ENCODE measurements around the gene RNPEP.
"Not testable (repeated sequence)": the region's sequence is repeated elsewhere in the genome, so short reads cannot be mapped to it uniquely, and the experiment has no call there.

The RNPEP gene, protein sequence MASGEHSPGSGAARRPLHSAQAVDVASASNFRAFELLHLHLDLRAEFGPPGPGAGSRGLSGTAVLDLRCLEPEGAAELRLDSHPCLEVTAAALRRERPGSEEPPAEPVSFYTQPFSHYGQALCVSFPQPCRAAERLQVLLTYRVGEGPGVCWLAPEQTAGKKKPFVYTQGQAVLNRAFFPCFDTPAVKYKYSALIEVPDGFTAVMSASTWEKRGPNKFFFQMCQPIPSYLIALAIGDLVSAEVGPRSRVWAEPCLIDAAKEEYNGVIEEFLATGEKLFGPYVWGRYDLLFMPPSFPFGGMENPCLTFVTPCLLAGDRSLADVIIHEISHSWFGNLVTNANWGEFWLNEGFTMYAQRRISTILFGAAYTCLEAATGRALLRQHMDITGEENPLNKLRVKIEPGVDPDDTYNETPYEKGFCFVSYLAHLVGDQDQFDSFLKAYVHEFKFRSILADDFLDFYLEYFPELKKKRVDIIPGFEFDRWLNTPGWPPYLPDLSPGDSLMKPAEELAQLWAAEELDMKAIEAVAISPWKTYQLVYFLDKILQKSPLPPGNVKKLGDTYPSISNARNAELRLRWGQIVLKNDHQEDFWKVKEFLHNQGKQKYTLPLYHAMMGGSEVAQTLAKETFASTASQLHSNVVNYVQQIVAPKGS

DNA sequence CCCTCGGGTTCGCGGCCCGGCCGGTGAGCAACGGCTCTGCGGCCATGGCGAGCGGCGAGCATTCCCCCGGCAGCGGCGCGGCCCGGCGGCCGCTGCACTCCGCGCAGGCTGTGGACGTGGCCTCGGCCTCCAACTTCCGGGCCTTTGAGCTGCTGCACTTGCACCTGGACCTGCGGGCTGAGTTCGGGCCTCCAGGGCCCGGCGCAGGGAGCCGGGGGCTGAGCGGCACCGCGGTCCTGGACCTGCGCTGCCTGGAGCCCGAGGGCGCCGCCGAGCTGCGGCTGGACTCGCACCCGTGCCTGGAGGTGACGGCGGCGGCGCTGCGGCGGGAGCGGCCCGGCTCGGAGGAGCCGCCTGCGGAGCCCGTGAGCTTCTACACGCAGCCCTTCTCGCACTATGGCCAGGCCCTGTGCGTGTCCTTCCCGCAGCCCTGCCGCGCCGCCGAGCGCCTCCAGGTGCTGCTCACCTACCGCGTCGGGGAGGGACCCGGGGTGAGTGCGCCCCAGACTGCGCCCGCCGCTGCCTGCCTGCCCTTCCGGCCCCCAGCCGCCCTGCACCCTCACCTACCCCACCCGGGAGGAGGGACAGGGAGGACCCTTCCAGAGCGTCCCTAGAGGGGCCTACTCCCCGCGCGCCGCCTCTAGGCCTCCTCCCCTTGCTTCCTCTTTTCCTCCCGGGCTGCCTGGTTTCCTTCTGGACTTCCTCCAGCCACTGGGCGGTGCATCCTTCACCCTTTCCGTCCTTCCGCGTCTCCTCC lies at the start of gene RNPEP:
Gene RNPEP (plus strand): TSS at position 26 of the 757 bp plus-strand sequence. CDS start 19 bp downstream, at position 45.
- peak; percentile 8 to 45 (median 31) for DNase-seq

DNA sequence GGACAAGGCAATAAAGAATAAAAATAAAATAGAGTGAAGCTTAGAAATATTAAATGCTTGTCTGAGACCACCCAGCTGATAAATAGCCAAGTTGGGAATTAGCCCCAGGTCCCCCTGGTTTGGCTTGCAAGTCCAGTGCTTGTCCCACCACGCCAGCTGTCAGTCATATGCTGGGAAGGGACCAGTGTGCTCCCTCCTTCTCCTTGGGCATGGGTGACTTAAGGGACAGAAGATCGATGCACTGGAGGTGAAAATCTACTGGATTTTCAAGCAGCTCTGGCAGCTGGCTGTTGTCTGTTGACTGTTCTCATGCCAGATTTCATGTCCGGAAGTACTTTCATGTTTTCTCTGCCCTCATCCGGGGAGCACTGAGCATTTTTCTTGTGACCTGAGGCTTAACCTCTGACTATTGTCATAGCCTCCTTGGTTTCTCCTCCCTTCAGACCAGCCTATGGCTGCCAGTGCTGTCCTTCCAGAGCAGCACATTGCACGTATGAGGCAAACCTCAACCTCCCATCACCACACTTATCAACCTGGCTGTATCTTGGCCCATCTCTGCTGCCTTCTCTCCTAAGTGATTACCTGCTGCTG lies 48.5 kb upstream of the RNPEP start:
- no peak for DNase-seq

DNA sequence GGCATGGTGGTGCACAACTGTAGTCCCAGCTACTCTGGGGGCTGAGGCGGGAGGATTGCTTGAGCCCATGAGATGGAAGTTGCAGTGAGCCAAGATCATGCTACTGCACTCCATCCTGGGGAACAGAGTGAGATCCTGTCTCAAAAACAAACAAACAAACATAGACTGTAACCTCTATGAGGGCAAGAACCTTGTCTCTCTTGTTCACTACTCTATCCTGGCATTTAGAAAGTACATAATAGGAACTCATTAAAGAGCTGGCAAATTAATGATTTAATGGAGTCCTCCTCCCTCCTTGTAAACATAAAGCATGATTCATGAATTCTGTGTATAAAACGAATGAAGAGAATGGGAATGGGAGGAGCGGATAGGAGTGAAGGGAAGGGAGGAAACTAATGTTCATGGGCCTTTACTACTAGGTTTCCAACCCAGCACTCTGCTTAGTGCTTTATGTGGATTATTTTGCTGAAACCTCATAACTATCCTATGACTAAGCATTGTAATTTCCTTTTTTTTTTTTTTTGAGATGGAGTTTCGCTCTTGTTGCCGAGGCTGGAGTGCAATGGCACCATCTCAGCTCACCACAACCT lies 44.7 kb upstream of the RNPEP start:
- DNase-seq, result no peak

DNA sequence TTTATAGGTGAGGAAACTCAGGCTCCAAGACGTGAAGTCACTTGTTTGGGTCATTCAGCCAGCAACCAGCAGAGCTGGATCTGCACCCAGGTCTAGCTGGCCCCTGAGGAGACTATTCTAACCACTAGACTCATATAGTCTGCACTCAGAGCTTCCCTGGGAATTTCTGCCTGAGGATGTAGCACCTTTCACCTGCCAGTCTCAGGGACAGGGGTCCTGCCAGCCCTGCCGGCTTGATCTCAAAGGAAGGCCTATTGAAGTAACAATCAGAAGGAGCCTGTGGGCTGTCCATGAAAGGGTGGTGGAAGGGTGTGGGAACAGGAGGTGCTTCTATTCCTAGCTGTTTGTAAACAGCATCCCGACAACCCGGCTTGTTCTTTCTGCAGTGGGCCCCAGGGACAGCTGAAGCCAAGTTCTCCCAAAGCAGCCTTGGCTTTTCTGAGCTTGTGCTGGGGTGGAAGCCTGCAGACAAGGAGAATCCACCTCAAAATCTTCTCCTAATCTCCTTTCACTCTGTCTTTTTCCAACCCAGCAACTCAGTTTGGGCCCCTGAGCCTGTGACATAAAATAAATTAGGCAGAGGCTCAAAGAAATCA lies 43.9 kb upstream of the RNPEP start:
- no peak for DNase-seq

DNA sequence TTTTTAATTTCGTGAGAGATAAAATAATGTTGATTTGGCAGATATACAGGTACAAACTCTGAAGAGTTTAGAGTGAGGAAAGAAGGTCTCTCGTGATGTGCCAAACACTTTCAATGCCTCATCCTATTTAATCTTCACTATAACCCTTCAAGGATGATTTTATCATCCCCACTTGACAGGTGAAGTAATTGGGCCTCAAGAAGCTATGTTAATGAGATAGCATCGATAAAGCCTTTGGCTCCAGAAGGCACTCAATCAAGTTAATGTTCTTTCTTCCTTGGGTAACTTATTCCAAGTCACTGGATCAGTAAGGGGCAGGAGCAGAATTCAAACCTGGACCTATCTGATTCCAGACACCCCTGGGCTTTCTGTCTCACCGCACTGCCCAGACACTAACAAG lies 43.3 kb upstream of the RNPEP start:
- no peak for DNase-seq

DNA sequence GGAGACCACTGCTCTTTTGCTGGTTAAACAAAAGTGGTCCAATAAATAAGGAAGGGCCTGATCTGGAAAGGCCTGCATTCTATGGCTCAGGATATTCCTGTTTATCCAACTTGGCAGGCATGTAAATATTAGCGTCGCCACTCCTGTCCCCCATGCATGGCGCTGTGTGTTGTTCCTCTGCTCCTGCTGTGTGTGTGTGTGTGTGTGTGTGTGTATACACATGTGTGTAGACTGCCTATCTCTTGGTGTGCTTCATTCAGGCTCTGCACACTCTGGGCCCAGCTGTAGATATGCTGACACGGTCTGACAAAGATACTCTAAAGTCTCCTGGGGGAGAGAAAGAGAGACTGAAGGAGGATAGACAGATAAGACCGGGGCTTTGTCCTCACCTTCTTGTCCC lies 42.9 kb upstream of the RNPEP start:
- no peak for DNase-seq

DNA sequence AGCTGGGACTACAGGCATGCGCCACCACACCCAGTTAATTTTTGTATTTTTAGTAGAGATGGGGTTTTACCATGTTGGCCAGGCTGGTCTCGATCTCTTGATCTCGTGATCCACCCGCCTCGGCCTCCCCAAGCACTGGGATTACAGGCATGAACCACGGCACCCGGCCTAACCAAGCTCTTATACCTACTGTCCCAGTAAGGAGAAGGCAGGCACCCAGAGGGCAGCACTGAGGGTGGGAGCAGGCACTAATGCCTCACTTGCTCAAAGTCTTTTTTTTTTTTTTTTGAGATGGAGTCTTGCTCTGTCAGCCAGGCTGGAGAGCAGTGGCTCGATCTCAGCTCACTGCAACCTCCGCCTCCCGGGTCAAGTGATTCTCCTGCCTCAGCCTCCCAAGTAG lies 42.1 kb upstream of the RNPEP start:
- DNase-seq, result not testable (repeated sequence)

DNA sequence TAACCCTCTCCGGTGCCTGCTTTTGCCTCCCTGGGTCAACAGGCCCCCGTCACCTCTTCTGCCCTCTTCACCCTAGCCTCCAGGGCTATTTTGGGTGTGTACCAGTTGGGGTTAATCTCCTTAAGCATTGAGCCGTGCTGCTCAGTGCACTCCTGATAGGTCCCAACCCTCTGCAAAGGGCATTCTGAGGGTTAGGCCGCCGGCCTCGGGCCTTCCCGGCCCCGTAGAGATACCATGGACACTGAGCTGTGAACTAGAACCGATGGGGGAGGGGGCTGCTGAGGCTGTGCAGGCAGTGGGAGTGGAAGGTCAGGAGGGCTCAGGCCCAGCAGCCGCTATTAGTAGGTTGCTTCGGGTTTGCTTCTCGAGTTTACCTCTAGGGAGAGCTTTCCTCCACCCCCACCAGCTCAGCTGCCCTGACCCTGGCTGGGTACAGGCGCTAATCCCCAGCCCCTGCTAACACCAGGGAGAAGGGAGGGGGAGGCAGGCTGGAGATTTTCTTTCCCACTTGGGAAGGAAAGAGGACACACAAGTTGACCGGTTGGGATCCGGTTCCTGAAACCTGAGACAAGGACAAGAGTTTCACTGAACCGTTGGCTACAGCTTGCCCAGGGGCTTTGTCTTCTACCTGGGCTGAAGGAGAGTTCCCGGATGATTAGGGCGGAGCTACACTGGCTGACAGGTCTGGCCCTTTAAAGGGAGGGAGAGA lies 40.9 kb upstream of the RNPEP start:
- DNase-seq, result no peak

DNA sequence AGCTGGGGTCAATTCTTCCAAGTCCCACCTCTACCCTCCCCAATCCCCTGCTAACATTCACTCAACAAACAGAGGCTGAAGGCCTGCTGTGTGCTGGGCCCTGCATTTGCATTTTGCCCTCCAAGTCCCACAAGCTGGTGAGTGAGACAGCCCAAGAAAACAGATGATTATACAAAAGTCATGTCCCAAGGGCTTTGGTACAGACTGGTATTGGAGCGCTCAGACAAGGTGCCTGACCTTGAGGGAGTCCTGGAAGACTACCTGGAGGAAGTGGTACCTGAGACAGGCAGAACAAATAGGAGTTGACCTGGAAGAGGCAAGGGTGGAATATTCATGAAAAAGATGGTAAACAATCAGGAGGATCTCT lies 40.3 kb upstream of the RNPEP start:
- no peak for DNase-seq

DNA sequence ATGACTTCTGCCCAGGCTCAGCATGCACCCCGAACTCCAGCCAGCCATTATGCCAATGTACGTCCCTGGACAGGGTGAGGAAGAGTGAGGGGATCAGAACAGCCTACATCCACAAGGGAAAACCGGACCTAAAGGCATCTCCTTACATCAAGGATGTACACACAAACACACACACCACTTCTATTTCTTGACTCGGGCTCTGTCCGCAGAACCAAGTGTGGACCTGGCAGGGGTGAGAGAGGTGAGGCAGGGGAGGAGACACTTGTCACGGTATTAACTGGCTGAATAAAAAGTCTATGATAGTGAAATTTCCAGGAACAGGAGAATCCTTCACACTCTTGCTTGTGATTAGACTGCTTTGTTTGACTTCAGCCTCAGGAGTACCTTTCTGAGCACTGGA lies 38.4 kb upstream of the RNPEP start:
- DNase-seq, result no peak

DNA sequence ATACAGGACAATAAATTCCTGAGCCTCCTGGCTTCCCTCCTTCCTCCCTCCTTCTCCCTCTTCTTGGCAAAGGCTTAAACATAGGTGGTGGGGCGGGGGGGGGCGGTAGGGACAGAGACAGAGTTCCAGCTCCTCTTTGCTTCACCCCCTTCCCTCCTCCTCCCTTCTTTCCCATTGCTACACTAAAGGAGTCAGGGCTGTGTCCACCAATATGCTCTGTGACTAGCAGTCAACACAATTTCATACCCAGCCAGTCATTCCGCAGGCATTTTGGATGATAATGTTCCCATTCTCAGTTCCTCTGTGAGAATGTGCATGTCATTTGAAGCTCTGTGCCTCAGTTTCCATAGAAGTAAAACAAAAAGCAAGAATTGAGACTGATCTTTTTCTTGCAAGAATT lies 37.8 kb upstream of the RNPEP start:
- no peak for DNase-seq

DNA sequence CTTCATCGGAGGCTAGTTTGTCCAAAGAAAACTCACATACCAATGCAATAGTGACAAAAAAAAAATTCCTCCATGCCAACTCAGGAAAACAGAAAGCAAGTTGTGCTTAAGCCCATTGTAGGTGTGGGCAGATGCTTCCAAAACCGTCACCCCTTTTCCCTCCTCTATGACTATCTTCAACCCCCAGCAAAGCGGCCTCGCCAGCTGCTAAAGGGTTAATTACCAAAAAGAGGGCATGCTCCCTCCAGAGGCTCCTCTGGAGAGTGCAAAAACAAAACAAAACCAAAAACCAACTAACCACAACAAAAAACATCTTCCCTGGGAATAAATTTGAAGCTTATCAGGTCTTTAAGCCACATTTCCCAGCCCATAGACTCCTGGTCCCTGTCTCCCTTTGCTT lies 37.3 kb upstream of the RNPEP start:
- no peak for DNase-seq

DNA sequence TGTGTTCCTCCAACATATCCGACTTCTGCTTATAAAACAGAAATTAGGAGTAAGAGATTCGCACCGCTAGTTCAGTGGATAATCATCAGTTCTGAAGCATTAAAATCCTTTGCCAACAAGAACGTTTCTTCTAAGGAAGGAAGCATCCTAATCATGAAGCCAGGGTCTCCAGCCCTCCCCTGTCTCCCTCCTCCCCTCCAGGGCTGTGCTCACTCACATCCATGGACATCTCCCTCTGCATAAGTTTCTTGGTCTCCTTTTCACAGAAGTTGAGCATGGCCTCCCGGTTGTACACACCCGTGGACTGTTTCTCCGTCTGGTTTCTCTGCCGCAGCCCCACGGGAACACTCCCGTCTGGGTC lies 36.6 kb upstream of the RNPEP start:
- DNase-seq, result no peak

DNA sequence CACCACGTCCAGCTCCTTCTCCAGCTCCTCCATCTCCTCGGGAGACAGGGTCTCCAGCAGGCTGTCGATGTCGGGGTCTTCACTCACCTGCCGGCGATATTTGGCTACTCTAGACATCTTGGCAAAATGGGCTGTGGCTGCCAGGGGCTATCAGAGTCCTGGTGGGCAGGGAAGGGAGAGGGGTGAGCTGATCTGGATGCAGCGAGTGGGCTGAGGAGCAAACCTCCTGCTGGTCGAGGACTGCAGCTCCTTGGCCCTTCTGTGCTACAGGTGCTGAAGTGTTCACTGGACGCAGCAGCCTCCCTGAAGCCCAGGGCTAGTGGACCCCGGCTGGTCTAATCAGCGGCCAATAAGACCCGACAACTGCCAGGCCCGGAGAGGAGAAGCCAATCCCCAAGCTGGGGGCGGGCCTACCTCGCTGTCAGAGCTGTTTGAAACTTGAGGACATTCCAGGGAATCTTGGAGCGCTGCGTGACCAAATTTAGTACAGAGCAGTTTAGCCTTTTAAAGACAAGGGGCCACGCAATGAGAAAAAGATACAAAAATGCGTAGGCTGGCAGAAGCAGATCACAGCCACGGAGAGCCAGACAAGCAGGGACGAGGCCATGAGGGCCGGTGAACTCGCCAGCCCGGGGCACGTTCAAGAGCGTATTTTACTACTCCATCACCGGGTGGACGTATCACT lies 36.1 kb upstream of the RNPEP start, which contains the start of gene LMOD1:
Gene LMOD1 (minus strand): TSS at position 325 of the 685 bp plus-strand sequence. CDS start 208 bp downstream, at position 117.
- DNase-seq, result no peak

DNA sequence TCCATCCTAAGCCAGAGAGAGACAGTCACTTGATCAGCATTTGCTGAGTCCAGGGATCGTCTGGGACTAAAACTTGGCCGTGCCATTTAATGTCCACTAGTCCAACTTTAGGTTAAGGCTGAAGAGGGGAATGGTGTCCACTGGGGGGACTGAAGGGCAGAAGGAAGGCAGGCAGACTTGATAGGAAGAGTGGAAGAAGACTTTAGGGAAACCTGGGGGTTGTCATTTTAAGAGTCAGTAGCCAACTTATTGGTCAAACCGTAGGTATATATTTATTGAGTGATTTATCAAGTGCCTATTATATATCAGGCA lies 34.8 kb upstream of the RNPEP start:
- DNase-seq, result no peak

DNA sequence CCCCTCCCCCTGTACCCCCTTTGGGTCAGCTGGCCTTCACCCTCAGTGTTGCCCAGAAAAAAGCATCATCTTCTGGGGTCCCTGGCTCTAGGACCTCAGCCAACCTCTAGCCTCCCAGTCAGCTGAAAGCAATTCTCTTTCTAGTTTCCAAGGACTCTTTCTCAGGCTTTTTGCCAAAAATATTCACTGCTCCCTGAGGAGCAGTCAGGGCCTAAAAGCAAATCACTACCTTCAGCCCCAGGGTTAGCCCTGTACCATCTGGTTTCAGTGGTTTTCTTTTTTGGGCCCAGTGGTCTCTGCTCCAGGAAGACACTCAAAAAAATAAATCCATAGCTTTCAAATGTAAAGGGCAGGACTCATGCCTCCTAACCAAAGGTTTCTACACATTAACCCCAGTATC lies 33.0 kb upstream of the RNPEP start:
- no peak for DNase-seq

DNA sequence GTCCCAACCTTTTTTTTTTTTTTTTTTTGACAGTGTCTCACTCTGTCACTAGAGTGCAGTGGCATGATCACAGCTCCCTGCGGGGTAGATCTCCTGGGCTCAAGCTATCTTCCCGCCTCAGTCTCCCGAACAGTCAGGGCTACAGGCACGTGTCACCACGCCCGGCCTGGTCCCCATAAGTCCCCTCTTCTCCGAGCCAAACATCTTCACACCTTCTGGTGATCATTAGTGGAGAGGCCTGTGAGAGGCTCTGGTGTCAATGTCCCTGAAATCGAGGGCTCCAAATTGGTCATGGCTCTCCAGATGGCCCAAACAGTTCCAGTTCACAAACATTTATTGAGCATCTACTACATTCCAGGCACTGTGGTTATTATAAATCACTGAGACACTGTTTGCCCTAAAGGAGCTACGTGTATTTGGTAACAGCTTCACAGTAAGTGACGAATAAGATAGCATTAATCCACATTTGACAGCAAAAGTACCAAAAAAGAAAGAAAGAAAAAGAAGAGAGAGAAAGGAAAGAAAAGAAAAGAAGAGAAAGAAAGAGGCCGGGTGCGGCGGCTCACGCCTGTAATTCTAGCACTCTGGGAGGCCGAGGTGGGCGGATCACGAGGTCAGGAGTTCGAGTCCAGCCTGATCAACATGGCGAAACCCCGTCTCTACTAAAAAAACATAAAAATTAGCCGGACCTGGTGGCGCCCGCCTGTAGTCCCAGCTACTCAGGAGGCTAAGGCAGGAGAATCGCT lies 28.0 kb upstream of the RNPEP start:
- no peak for DNase-seq

DNA sequence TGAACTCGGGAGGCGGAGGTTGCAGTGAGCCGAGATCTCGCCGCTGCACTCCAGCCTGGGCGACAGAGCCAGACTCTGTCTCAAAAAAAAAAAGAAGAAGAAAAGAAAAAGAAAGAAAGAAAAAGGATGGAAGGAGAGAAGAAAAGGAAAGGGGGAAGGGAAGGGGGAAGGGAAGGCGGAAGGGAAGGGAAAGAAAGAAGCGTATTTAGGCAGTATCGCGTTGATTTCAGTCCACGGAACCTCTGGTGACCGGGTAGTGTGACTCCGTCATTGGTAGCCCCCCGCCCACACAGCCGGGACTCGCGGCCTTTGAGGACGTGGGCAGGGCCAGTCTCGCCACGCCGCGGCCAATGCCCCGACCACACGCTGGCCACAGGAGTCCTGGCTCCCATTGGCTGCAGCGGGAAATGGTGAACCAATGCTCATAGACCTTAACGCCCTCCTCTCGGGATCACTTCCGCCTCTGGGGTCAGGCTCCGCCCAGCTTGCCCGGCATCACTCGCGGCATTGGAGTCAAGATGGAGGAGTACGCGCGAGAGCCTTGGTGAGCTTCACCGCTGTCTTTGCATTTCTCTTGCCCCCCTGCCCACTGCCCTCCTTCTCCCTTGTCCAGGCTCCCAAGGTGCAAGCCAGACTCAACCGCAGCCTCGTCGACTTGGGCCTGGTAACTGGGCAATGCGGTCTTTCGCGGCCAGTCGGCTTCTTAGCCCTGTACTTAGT lies 27.3 kb upstream of the RNPEP start, which contains the start of gene TIMM17A:
Gene TIMM17A (plus strand): TSS at position 495 of the 720 bp plus-strand sequence. CDS start 24 bp downstream, at position 519.
- peak; percentile 81 to 86 (median 86) for DNase-seq

DNA sequence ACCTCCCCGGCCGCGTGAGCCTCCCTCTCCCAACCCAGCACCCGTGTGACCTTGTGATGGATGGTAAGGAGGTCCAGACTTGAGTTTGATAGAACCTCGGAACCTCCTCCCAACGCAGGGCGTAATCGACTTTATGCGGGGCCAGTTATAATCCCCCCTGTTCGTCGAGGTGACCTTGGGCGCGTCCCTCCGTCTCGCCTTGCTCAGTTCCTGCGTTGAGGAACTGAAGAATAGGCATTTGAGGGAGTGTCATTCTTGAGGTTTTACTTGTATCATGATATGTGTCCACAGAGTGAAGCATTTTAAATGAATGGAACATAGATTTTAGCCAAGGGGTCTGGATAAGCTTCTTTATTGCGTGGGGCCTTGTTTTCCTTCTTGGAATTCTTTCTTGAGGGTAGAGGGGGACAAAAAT lies 26.7 kb upstream of the RNPEP start:
- DNase-seq, result no peak

DNA sequence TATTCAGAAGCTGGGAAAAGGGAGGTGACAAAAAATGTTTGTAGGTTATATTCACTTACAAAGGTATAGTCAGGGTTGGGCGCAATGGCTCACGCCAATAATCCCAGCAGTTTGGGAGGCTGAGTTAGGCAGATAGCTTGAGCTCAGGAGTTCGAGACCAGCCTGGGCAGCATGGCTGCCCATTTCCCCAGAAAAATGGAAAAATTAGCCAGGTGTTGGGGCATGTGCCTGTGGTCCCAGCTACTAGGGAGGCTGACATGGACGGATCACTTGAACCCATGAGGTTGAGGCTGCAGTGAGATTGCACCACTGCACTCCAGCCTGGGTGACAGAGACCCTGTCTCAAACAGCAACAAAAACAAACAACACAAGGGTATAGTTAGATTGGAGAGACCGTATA lies 24.1 kb upstream of the RNPEP start:
- no peak for DNase-seq

All from activated CD4-positive, CD25-positive, alpha-beta regulatory T cell (primary cell).